Stimulated activated CD4-positive, alpha-beta T cell treated with anti-CD3 and anti-CD28 coated beads, Interleukin-12 subunit alpha, Interleukin-12 subunit beta, amount 100 ng/mL, for 48 hours (primary cell): ENCODE results near the gene FSTL4.
"Not testable (repeated sequence)": the region's sequence is repeated elsewhere in the genome, so short reads cannot be mapped to it uniquely, and the experiment has no call there.

Source experiments
- DNase-seq, 3 donors: peaks; one replicate each; pipeline ENCODE4 v3.0.0-alpha.2; 2020; ENCODE audit warnings: low read depth in 2 of 3, low spot score in 1 of 3

FSTL4 gene

DNA sequence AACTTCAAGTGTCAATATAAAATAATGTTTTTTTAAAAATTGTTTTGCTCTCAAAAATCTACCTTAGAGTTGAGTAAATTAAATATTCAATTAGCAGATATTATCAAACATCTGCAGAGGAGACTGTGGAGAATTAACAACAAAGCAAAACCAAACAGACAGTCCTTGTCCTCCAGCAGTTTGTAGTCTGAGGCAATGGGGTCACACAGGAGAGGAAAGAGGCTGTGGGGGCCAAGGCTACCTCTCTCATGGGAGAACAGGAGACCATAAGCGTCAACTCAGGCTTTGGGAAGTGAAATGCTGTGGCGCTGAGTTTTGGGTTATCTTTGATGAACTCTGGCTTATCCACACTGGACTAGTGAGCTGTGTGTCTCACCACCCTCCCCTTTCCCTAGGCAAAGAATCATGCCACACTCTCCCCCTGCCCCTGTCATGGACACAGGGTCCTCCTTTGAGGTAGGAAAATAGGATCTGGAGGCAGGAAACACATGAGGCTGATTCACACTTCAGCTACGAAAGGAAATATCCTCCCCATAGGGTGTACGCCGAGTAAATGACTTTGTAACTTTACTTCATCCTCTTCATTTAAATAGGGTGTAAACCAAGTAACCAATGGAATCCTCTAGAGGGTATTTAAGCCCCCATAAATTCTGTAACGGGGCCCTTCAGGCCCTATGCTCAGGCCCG is 152.7 kb downstream of the FSTL4 start:
- DNase-seq, result no peak

DNA sequence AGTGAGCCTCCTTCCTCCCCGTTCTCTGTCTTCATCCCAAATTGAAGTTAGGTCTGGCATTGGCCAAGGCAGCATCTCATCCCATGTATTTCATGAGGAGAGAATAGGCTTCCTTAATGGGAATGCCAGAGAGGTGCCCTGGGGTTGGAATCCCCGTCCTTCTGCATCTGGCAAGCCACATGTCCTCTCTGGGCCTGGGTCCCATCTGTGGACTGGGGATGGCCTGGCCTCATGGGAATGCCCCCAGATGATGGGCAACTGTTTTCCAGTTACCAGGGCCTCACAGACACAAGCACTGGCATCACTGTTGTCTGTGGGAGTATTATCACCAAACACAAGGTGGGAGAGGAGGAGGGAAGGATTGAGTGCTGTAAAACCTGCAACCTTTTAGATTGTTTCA is 153.9 kb downstream of the FSTL4 start:
- no peak for DNase-seq

GRCh38 chr5:133457439-133458355 is 154.6 kb downstream of the FSTL4 start:
- no peak for DNase-seq

DNA sequence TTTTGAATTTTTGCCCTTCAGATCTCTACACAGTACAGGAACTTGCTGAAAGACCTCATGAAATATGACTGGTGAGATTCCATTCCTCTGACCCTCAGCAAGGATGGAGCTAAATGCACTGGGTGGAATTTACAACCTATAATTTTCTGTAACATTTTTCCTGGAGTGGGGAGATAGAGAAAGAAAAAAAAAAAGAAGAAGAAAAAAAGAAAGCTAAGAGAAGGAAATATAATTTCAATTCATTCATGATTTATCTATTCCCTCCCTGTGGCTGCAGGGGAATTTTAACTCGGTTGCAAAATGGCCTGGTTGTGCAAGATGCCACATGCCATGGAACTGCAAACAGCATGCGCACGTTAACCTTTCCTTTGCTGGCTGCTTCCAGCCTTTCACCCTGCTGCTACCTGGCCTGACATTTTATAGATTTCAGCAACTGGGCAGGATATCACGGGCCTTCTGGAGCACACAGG is 155.4 kb downstream of the FSTL4 start:
- no peak for DNase-seq

DNA sequence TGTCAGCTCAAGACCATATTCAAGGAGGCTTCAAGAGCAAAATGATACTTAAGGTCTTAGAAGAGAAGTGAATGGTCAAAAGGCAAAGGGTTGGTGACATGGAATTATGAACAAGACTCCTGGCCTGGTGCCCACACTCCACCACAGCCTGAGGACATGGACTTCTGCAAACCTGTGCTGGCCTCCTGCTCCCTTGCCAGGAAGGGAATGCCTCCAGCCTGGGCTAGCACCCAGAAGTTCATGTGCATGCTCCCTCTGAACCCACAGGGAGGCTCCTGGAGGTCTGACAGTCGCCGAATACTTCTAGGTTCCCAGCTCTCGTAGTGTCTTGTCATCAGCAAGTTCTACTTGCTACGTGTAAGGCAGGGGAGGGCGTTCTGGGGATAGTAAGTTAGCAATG is 156.7 kb downstream of the FSTL4 start:
- DNase-seq, result no peak

- no peak for DNase-seq
Observed at GRCh38 chr5:133454442-133454841, 157.9 kb downstream of the FSTL4 start.

DNA sequence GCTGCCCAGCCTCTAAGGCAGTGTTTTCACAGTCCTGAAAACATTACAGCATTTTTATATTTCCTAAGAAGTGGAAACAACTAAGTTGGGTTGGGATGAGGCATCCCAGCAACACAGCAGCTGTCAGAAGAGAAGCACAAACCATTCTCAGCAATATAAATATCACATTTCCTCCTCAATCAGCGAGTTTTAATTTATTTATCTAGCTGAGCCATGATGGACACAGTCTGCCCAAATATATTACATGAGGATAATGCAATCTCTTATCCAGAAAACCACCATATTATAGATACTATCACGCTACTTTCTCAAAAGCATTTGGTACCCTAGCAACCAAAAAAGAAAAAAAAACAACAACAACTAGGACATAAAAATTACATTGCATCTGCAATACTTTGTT is 158.5 kb downstream of the FSTL4 start:
- no peak for DNase-seq

- DNase-seq, result no peak
Observed at GRCh38 chr5:133453084-133453780, 159.1 kb downstream of the FSTL4 start.

DNA sequence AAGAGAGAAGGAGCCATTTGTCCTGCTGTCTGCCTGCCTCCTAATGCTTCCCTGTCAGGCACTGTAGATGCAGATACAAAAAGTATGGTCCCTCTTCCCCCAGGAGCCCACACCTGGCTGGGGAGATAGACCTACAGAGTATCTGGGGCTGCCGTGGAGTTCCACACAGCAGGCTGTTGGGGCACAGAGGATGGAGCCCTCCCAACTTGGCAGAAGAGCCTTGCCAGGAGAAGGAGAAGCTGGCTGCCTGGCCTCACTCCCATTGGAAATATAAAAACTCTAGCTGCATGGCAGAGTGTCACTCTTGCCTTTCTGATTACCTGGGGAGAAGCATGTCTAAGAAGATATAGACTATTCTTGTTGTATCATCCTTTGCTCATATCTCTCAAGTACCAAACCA is 160.4 kb downstream of the FSTL4 start:
- DNase-seq, result no peak

- DNase-seq, result no peak
Observed at GRCh38 chr5:133450286-133450685, 162.1 kb downstream of the FSTL4 start.

GRCh38 chr5:133449181-133449580 is 163.2 kb downstream of the FSTL4 start:
- DNase-seq, result no peak

- no peak for DNase-seq
Observed at GRCh38 chr5:133446440-133446839, 165.9 kb downstream of the FSTL4 start.

- no peak for DNase-seq
Observed at GRCh38 chr5:133445744-133446143, 166.6 kb downstream of the FSTL4 start.

DNA sequence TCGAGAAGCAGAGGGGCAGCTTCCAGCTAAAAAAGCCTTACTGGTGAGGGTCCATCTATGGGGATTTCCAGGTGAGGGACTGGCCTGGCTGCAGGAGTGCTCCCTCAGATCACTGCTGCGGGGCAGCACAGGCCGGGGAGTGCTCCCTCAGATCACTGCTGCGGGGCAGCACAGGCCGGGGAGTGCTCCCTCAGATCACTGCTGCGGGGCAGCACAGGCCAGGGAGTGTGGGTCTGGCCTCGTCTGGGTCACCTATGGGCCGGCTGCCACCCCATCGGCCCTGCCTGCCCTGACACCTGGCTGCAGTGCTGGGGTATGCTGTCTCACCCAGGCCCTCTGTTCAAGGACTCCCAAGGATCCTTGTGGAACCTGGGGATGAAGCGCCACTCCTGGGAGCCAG is 167.1 kb downstream of the FSTL4 start:
- DNase-seq, result not testable (repeated sequence)

DNA sequence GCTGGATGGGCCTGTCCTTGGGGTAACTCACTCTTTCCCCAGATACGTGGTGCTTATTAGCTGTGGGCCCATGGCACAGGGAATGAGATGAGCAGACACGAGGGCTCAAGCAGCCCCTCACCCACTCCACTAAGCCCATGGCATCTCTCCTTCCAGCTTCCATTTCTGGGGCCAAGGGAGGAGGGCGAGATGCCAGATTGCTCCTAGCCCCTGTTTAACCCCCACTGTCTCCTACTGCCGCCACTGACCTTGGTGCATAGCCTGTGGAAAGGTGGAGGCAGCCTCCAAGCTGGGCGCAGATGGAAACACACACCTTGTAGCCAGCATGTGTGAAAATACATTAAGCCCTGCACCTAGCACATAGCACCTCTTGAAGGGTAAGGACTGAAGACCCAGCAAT is 167.6 kb downstream of the FSTL4 start:
- DNase-seq, result no peak

GRCh38 chr5:133441166-133441815 is 171.1 kb downstream of the FSTL4 start:
- DNase-seq, result no peak

- no peak for DNase-seq
Observed at GRCh38 chr5:133440467-133441115, 171.8 kb downstream of the FSTL4 start.

DNA sequence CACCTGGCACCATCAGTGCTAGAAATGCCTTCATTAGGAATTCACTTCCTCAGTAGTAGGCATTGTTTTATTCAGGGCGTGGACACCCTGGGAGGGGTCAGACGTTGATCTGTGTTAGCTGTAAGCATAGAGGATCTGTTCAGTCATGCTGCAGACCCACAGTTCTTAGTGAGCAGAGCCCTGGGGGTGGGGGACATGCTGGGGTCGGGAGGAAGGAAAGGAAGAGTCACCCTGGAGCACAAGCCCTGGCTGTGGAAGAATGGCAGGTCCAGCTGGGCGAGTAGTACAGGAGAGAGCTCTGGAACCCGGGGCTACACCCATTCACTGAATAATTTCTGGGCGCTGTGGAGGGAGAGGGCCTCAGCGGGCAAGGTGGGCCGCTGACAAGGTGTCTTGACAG is 172.5 kb downstream of the FSTL4 start:
- DNase-seq, result no peak

DNA sequence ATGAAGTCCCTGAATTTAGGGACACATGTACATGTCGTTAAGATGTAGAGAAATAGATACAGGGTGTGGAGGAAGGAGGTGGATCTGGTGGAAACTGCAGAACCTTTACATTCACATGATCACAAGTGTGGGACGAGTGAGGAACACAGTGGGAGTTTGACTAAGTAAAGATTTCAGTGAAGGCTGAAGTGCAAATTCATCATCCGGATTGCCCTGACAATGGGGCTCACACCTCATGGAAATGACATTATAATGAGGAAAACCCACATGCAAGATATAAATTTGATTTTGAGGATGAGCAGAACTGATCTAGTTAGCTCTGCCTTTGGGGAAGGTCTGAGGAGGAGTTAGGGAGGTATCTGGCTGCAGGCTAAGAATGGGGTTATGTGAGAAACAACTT is 173.9 kb downstream of the FSTL4 start:
- no peak for DNase-seq

- DNase-seq, result no peak
Observed at GRCh38 chr5:133434336-133434735, 178.0 kb downstream of the FSTL4 start.

DNA sequence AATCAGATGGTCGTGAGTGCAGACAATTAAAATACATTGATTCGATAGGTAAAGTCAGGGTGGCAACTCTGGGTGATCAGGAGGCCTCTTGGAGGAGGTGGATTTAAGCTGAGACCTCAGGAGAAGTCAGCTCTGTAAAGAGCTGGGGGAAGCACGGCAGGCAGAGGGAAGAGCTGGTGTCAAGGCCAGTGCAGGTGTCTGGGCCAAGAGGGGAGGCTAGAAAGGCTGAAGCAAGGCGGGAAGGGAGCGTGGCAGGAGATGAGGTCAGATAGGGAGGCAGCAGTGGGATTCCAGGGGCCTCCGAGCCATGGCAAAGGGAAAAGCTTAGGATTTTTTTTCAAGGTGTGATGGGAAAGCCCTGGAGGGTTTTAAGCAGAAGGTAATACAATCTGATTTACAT is 178.7 kb downstream of the FSTL4 start:
- DNase-seq, result no peak
